ENCODE data around the gene HELZ.

HELZ gene

DNA sequence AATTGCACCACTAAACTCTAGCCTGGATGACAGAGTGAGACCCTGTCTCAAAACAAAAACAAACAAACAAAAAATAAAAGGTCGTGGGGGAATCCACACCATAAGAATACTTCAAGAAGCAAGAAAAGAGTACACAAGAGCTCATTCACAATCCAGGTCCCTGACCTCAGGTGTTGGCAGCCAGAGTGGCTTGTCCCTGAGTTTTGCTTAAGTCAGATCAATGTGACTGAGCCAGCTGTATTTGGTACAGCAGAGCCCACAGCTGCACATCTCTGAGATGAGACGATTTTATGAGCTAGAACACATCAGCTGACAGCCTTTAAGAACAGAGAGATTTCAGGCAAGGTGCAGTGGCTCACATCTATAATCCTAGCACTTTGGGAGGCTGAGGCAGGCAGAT, 178.3 kb downstream of the HELZ start:
- no peak overlapping the region for H3K27ac Mint-ChIP-seq
- no peak for ATAC-seq
- H3K9me3 Mint-ChIP-seq = no peaks in the 10 kb centered on the region
- H3K27me3 Mint-ChIP-seq = no peaks in the 10 kb centered on the region
- peaks cover 40% of the 10 kb centered on the region for H3K36me3 Mint-ChIP-seq
- no peak overlapping the region for H3K4me3 Mint-ChIP-seq
- no peaks in the 10 kb centered on the region for H3K4me1 Mint-ChIP-seq

GRCh38 chr17:67063141-67063540, 181.9 kb downstream of the HELZ start:
- ATAC-seq = no peak
- H3K27ac Mint-ChIP-seq = no peak overlapping the region
- H3K4me1 Mint-ChIP-seq = no peaks in the 10 kb centered on the region
- no peak overlapping the region for H3K4me3 Mint-ChIP-seq
- H3K27me3 Mint-ChIP-seq = no peaks in the 10 kb centered on the region
- peaks cover 52% of the 10 kb centered on the region for H3K36me3 Mint-ChIP-seq
- H3K9me3 Mint-ChIP-seq = peaks cover 4% of the 10 kb centered on the region

DNA sequence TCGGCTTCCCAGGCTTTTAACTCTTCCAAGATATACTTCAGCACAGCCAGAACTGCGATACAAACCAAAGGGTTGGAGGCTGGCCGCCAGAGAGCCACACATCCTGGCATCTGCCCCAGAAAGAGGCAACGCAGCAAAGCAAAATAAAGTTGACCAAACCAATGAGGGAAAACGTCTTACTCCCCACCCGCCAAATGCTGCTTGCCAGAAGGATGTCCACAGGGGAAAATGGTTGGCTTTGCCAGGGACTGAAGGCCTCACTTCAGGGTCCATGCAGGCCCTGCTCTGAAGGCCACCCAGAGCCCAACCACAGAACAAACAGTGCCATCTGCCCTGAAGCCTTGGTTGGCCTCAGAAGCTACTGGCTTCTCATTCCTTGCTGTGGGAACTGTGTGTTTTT, 185.6 kb downstream of the HELZ start:
- H3K9me3 Mint-ChIP-seq = peaks cover 8% of the 10 kb centered on the region
- peaks cover 46% of the 10 kb centered on the region for H3K36me3 Mint-ChIP-seq
- ATAC-seq = no peak
- H3K4me3 Mint-ChIP-seq = no peak overlapping the region
- H3K4me1 Mint-ChIP-seq = peaks cover 13% of the 10 kb centered on the region
- H3K27me3 Mint-ChIP-seq = no peaks in the 10 kb centered on the region
- H3K27ac Mint-ChIP-seq = no peak overlapping the region

- Mint-ChIP-seq H3K4me3 (no peak overlapping the region), H3K27ac (no peak overlapping the region), H3K9me3 (peaks cover 8% of the 10 kb centered on the region)
Measured at GRCh38 chr17:67058036-67058435, 187.0 kb downstream of the HELZ start.

GRCh38 chr17:67056746-67057490, 188.1 kb downstream of the HELZ start:
- no peak for ATAC-seq
- peaks cover 13% of the 10 kb centered on the region for H3K4me1 Mint-ChIP-seq

More at GRCh38 chr17:67058036-67058435, 187.0 kb downstream of the HELZ start:
- Mint-ChIP-seq H3K27me3 (no peaks in the 10 kb centered on the region), H3K36me3 (peaks cover 36% of the 10 kb centered on the region), H3K4me1 (peaks cover 13% of the 10 kb centered on the region)
- ATAC-seq = no peak

DNA sequence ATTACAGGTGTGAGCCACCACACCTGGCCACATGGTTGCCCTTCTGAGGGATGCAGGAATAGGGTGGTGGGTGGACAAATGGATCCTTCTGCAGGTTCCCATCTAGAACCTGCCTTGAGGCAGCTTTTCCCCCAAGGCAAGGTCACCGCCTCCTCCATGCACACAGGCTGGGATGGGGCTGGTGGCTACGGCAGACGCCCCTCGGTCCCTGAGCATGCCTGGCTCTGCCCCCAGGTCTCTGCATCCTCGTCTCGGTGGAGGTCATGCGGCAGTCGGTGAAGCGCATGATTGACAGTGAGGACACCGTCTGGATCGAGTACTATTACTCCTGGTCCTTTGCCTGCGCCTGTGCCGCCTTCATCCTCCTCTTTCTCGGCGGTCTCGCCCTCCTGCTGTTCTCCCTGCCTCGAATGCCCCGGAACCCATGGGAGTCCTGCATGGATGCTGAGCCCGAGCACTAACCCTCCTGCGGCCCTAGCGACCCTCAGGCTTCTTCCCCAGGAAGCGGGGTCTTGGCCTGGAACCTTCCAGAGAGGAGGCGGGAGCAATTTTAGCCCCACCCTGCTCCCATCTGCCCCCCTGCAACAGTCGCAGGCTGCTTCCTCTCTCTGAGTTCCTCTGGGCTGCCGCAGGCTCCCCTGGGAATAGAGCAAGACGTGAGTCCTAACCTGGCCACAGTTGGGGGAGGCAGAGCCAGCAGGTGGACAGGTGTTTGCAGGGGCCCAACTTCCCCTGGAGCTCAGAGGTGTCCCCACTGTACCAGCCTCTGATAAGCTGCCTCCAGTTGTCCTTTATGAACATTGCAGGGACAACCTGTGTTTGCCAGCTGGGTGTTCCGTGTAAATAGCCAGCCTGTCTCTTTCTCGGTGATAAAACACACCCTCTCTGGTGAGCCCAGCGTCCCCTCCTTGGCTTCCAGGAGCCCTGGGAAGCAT, 188.9 kb downstream of the HELZ start:
- Mint-ChIP-seq H3K27me3 (no peaks in the 10 kb centered on the region), H3K36me3 (peaks cover 28% of the 10 kb centered on the region), H3K4me1 (peaks cover 13% of the 10 kb centered on the region), H3K27ac (no peak overlapping the region), H3K4me3 (no peak overlapping the region), H3K9me3 (peaks cover 8% of the 10 kb centered on the region)
- peak; percentile 70 for ATAC-seq

More at GRCh38 chr17:67056746-67057490, 188.1 kb downstream of the HELZ start:
- Mint-ChIP-seq H3K27me3 (no peaks in the 10 kb centered on the region), H3K9me3 (peaks cover 8% of the 10 kb centered on the region), H3K4me3 (no peak overlapping the region), H3K36me3 (peaks cover 28% of the 10 kb centered on the region), H3K27ac (no peak overlapping the region)

DNA sequence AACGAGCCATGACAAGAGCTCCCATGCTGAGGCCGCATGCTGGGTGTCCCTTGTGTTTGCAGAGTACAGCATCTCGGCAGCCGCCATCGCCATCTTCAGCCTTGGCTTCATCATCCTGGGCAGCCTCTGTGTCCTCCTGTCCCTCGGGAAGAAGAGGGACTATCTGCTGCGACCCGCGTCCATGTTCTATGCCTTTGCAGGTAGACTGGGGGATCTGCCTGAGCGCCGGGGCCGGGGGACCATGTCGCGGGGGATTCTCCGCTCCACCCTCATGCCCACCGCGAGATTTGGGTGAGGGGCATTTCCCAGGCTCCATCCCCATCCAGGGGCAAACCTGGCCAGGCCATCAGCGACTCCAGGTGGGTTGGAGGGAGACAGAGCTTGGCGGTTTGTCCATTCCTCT, 190.0 kb downstream of the HELZ start:
- ATAC-seq = no peak
- peaks cover 21% of the 10 kb centered on the region for H3K36me3 Mint-ChIP-seq
- H3K27ac Mint-ChIP-seq = no peak overlapping the region
- peaks cover 4% of the 10 kb centered on the region for H3K9me3 Mint-ChIP-seq
- no peak overlapping the region for H3K4me3 Mint-ChIP-seq
- H3K27me3 Mint-ChIP-seq = no peaks in the 10 kb centered on the region
- H3K4me1 Mint-ChIP-seq = peaks cover 13% of the 10 kb centered on the region

- H3K27me3 Mint-ChIP-seq = no peaks in the 10 kb centered on the region
- peaks cover 17% of the 10 kb centered on the region for H3K36me3 Mint-ChIP-seq
- no peak for ATAC-seq
- H3K4me1 Mint-ChIP-seq = peaks cover 13% of the 10 kb centered on the region
- H3K4me3 Mint-ChIP-seq = no peak overlapping the region
- no peak overlapping the region for H3K27ac Mint-ChIP-seq
- peaks cover 5% of the 10 kb centered on the region for H3K9me3 Mint-ChIP-seq
Measured at GRCh38 chr17:67054608-67055007, 190.4 kb downstream of the HELZ start.

- Mint-ChIP-seq H3K27ac (no peak overlapping the region), H3K4me1 (peaks cover 13% of the 10 kb centered on the region), H3K9me3 (peaks cover 8% of the 10 kb centered on the region), H3K4me3 (no peak overlapping the region), H3K36me3 (peaks cover 12% of the 10 kb centered on the region), H3K27me3 (no peaks in the 10 kb centered on the region)
- ATAC-seq = no peak
Measured at GRCh38 chr17:67054011-67054591, 190.9 kb downstream of the HELZ start.

DNA sequence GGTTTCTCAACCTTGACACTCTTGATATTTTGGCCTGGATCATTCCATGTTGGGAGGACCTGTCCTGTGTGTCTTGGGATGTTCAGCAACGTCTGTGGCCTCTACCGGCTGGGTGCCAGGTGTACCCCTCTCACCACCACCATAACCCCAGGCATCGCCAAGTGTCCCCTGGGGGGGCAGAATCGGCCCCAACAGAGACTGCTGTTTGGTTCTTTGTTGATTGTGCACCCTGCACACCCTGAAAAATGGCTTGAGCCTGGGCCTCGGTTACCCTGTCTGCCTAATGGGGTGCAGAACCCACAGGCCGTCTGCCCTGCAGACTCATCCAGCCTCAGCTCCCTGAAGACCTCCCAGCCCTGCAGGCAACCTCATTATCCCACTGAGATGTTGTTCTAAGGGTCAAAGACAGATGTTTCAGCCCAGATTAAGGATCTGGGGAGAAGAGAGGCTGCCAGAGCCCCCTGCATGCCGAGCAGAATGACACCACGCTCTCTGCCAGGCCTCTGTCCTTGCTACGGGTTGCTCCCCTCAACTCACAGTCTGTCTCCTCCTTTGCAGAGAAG, 191.5 kb downstream of the HELZ start:
- Mint-ChIP-seq H3K27me3 (no peaks in the 10 kb centered on the region), H3K4me1 (peaks cover 13% of the 10 kb centered on the region), H3K4me3 (no peak overlapping the region), H3K36me3 (peaks cover 16% of the 10 kb centered on the region), H3K27ac (no peak overlapping the region), H3K9me3 (peaks cover 13% of the 10 kb centered on the region)
- no peak for ATAC-seq

DNA sequence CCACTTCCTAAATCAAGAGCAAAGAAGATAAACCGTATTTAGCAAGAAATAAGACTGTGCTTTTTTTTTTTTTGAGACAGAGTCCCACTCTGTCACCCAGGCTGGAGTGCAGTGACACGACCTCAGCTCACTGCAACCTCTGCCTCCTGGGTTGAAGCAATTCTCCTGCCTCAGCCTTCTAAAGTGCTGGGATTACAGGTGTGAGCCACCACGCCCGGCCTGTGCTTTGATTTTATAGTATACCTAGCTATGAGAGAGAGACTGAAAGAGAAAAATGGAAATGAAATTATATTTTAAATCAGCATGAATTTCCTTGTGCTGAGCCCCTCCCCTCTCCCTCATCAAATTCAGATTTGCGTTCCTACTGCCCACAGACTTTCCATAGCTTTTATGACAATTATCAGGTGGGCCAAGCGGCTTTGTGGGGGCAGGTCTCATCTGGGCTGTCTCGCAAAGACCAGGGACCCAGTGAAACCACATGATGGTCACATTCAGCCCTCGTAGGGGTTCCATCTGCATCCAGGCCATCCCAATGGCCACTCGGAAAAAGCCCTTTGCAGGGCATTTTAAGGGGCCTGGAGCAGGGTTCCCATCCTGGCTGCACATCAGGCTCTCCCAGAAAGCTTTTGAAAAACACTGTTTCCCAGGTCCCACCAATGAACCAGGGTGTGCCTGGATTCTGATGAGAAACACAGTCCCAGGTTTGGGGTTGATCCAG, 192.1 kb downstream of the HELZ start:
- Mint-ChIP-seq H3K27ac (no peak overlapping the region), H3K4me1 (peaks cover 13% of the 10 kb centered on the region), H3K4me3 (no peak overlapping the region), H3K27me3 (no peaks in the 10 kb centered on the region), H3K9me3 (peaks cover 17% of the 10 kb centered on the region), H3K36me3 (peaks cover 13% of the 10 kb centered on the region)
- no peak for ATAC-seq

- Mint-ChIP-seq H3K9me3 (peaks cover 18% of the 10 kb centered on the region), H3K36me3 (peaks cover 12% of the 10 kb centered on the region), H3K27ac (no peak overlapping the region), H3K4me1 (peaks cover 10% of the 10 kb centered on the region), H3K27me3 (no peaks in the 10 kb centered on the region), H3K4me3 (no peak overlapping the region)
- ATAC-seq = no peak
Measured at GRCh38 chr17:67051837-67052236, 193.2 kb downstream of the HELZ start.

GRCh38 chr17:67051155-67051538, 193.8 kb downstream of the HELZ start:
- H3K27me3 Mint-ChIP-seq = peaks cover 6% of the 10 kb centered on the region
- H3K27ac Mint-ChIP-seq = no peak overlapping the region
- H3K4me1 Mint-ChIP-seq = peaks cover 3% of the 10 kb centered on the region
- peaks cover 18% of the 10 kb centered on the region for H3K9me3 Mint-ChIP-seq
- ATAC-seq = no peak
- H3K4me3 Mint-ChIP-seq = no peak overlapping the region
- peaks cover 8% of the 10 kb centered on the region for H3K36me3 Mint-ChIP-seq

GRCh38 chr17:67050471-67051154, 194.4 kb downstream of the HELZ start:
- H3K4me3 Mint-ChIP-seq = no peak overlapping the region

More at GRCh38 chr17:67050471-67051154, 194.4 kb downstream of the HELZ start:
- Mint-ChIP-seq H3K9me3 (peaks cover 17% of the 10 kb centered on the region), H3K36me3 (peaks cover 6% of the 10 kb centered on the region), H3K27ac (no peak overlapping the region), H3K27me3 (peaks cover 9% of the 10 kb centered on the region), H3K4me1 (no peaks in the 10 kb centered on the region)
- ATAC-seq = no peak

All from stimulated activated memory B cell treated with anti-CD40 and anti-IgM and Interleukin-4, amounts not matched to agents 10 μg/mL and 1 μg/mL and 100 μg/mL, for 72 hours (primary cell).